IMR-90 (cell line): ENCODE data around the gene KCTD5. TPM values are rescaled to one million over a fixed set of nuclear protein-coding genes. Genes with fewer than 3 reads are reported as not detected.

Source experiments
- ATAC-seq: fragments of 200-7000 bp; cut with Tn5 transposase; 2 replicates; pipeline ENCODE4 v1.9.1; 2020; ENCODE audit warnings: low read depth, mild to moderate bottlenecking, moderate library complexity
- BruUV-seq: library from RNA; stranded (reverse); fragments of 400-500 nt; replicated peaks from 2 replicates; lab custom pipeline; 2021; lab: Mats Ljungman, UMichigan
- CTCF ChIA-PET: fragments of 300-600 bp; formaldehyde crosslinking; extraction: SDS; loops from one replicate; lab custom pipeline; 2021; ENCODE audit warnings: antibody characterized with exemption; lab: Yijun Ruan, JAX
- POLR2A ChIA-PET: fragments of 300-600 bp; sonication (Branson Sonifier 250); formaldehyde crosslinking; loops from one replicate; lab custom pipeline; 2022; ENCODE audit warnings: antibody characterized with exemption; ENCODE audit not compliant: unreplicated experiment; lab: Charles Lee
- DNase-seq: peaks from one replicate; pipeline ENCODE4 v3.0.0; 2013
- H2AFZ ChIP-seq: replicated peaks from 2 replicates; pipeline ENCODE3; 2013; ENCODE audit warnings: low read length, mild to moderate bottlenecking; ENCODE audit not compliant: poor library complexity
- H2AK5ac ChIP-seq: 2 replicates; pipeline ENCODE4 v1.6.1; 2013; ENCODE audit warnings: low read depth, low read length, inconsistent platforms
- H2AK9ac ChIP-seq: replicated peaks from 2 replicates; pipeline ENCODE3; 2013; ENCODE audit warnings: mild to moderate bottlenecking, low read depth, low read length, moderate library complexity; ENCODE audit not compliant: poor library complexity
- H2BK120ac ChIP-seq: 2 replicates; pipeline ENCODE4 v1.6.1; 2013; ENCODE audit warnings: low read depth, low read length, inconsistent platforms
- H2BK15ac ChIP-seq: 3 replicates; pipeline ENCODE4 v1.6.1; 2013; ENCODE audit warnings: low read depth, low read length, inconsistent platforms
- H2BK20ac ChIP-seq: 2 replicates; pipeline ENCODE4 v1.6.1; 2013; ENCODE audit warnings: low read depth, mild to moderate bottlenecking, inconsistent platforms, low read length, moderate library complexity
- H2BK5ac ChIP-seq: 2 replicates; pipeline ENCODE4 v1.6.1; 2013; ENCODE audit warnings: mild to moderate bottlenecking, low read depth, low read length, inconsistent platforms; ENCODE audit not compliant: poor library complexity, severe bottlenecking
- H3K14ac ChIP-seq: replicated peaks from 2 replicates; pipeline ENCODE4 v1.6.1; 2013; ENCODE audit warnings: low read depth, low read length, inconsistent platforms
- H3K18ac ChIP-seq: 2 replicates; pipeline ENCODE4 v1.6.1; 2013; ENCODE audit warnings: low read depth, low read length, control low read depth
- H3K23ac ChIP-seq: 2 replicates; pipeline ENCODE4 v1.6.1; 2013; ENCODE audit warnings: low read depth, low read length, inconsistent platforms
- H3K27ac ChIP-seq: 2 replicates; pipeline ENCODE4 v1.5.1; 2013; ENCODE audit warnings: mild to moderate bottlenecking, control low read depth, low read length; ENCODE audit not compliant: insufficient read depth
- H3K27me3 ChIP-seq: 2 replicates; pipeline ENCODE4 v1.6.1; 2013; ENCODE audit warnings: low read length; ENCODE audit not compliant: control insufficient read depth, insufficient read depth
- H3K36me3 ChIP-seq: 2 replicates; pipeline ENCODE4 v1.6.1; 2013; ENCODE audit warnings: low read length, mixed read lengths; ENCODE audit not compliant: control insufficient read depth, insufficient read depth
- H3K4ac ChIP-seq: 2 replicates; pipeline ENCODE4 v1.6.1; 2013; ENCODE audit warnings: low read depth, low read length, inconsistent platforms
- H3K4me1 ChIP-seq: 2 replicates; pipeline ENCODE4 v1.6.1; 2013; ENCODE audit warnings: low read length, mixed read lengths; ENCODE audit not compliant: control insufficient read depth, insufficient read depth
- H3K4me2 ChIP-seq: 2 replicates; pipeline ENCODE4 v1.6.1; 2013; ENCODE audit warnings: low read depth, mild to moderate bottlenecking, control low read depth, low read length, moderate library complexity
- H3K4me3 ChIP-seq: 2 replicates; pipeline ENCODE4 v1.5.1; 2013; ENCODE audit warnings: low read depth, mild to moderate bottlenecking, control low read depth, low read length, moderate library complexity; ENCODE audit not compliant: insufficient read depth
- H3K56ac ChIP-seq: 2 replicates; pipeline ENCODE4 v1.6.1; 2013; ENCODE audit warnings: low read length, inconsistent platforms; ENCODE audit not compliant: insufficient read depth; ENCODE audit errors: extremely low read depth
- H3K79me1 ChIP-seq, 2 experiments: 2 replicates each; pipeline ENCODE4 v1.6.1; 2013; ENCODE audit warnings: low read length in 2 of 2, inconsistent platforms in 1 of 2, low read depth in 1 of 2
- H3K9ac ChIP-seq: 2 replicates; pipeline ENCODE4 v1.6.1; 2013; ENCODE audit warnings: low read depth, low read length, control low read depth
- H3K9me1 ChIP-seq: 2 replicates; pipeline ENCODE4 v1.6.1; 2013; ENCODE audit warnings: low read length, inconsistent platforms; ENCODE audit not compliant: insufficient read depth
- H3K9me3 ChIP-seq: 2 replicates; pipeline ENCODE4 v1.6.1; 2013; ENCODE audit warnings: low read length; ENCODE audit not compliant: control insufficient read depth, insufficient read depth
- H4K20me1 ChIP-seq: 2 replicates; pipeline ENCODE4 v1.6.1; 2013; ENCODE audit warnings: low read length, inconsistent platforms; ENCODE audit not compliant: insufficient read depth
- H4K5ac ChIP-seq: 2 replicates; pipeline ENCODE4 v1.6.1; 2013; ENCODE audit warnings: mild to moderate bottlenecking, low read depth, low read length, control low read depth
- H4K8ac ChIP-seq, 2 experiments: 2 replicates each; pipeline ENCODE4 v1.6.1; 2013; ENCODE audit warnings: low read depth in 2 of 2, low read length in 2 of 2, control low read depth in 1 of 2, inconsistent platforms in 1 of 2
- H4K91ac ChIP-seq: 2 replicates; pipeline ENCODE4 v1.6.1; 2013; ENCODE audit warnings: low read depth, low read length, inconsistent platforms; ENCODE audit not compliant: insufficient read depth
- BHLHE40 ChIP-seq: fragments of 150-350 bp; IDR thresholded peaks from 2 replicates; pipeline ENCODE4 v1.6.1; 2016; ENCODE audit warnings: mild to moderate bottlenecking, low read depth, low read length
- CEBPB ChIP-seq: IDR thresholded peaks from 2 replicates; pipeline ENCODE4 v1.6.1; 2012; ENCODE audit warnings: low read depth, low read length, improper control_type of control experiment
- CHD1 ChIP-seq: IDR thresholded peaks from 2 replicates; pipeline ENCODE4 v1.6.1; 2012; ENCODE audit warnings: low read depth, low read length, improper control_type of control experiment
- FOS ChIP-seq: fragments of 150-350 bp; IDR thresholded peaks from 2 replicates; pipeline ENCODE4 v1.6.1; 2016; ENCODE audit warnings: low read depth, low read length
- MAFK ChIP-seq: IDR thresholded peaks from 2 replicates; pipeline ENCODE4 v1.6.1; 2012; ENCODE audit warnings: low read depth, low read length, improper control_type of control experiment
- MAZ ChIP-seq: IDR thresholded peaks from 2 replicates; pipeline ENCODE4 v1.6.1; 2012; ENCODE audit warnings: low read depth, mild to moderate bottlenecking, low read length, improper control_type of control experiment, moderate library complexity, borderline replicate concordance
- MXI1 ChIP-seq: IDR thresholded peaks from 2 replicates; pipeline ENCODE4 v1.6.1; 2012; ENCODE audit warnings: low read depth, mild to moderate bottlenecking, low read length, moderate library complexity, borderline replicate concordance
- NFE2L2 ChIP-seq: fragments of 150-350 bp; IDR thresholded peaks from 2 replicates; pipeline ENCODE4 v1.6.1; 2016; ENCODE audit warnings: low read depth, mild to moderate bottlenecking, low read length
- POLR2A ChIP-seq: IDR thresholded peaks from 2 replicates; pipeline ENCODE4 v1.6.1; 2012; ENCODE audit warnings: mild to moderate bottlenecking, low read depth, low read length
- RAD21 ChIP-seq: IDR thresholded peaks from 2 replicates; pipeline ENCODE4 v1.6.1; 2012; ENCODE audit warnings: low read length, improper control_type of control experiment
- RCOR1 ChIP-seq: IDR thresholded peaks from 2 replicates; pipeline ENCODE4 v1.6.1; 2012; ENCODE audit warnings: mild to moderate bottlenecking, low read length, improper control_type of control experiment; ENCODE audit not compliant: insufficient replicate concordance
- RFX5 ChIP-seq: IDR thresholded peaks from 2 replicates; pipeline ENCODE4 v1.8.0; 2012; ENCODE audit warnings: low read depth, mild to moderate bottlenecking, low read length, moderate library complexity
- SMC3 ChIP-seq: fragments of 150-350 bp; IDR thresholded peaks from 2 replicates; pipeline ENCODE4 v1.6.1; 2016; ENCODE audit warnings: low read depth, mild to moderate bottlenecking, antibody characterized with exemption, low read length, moderate library complexity
- WGBS, 2 experiments: methylation state at CpG; one replicate each; pipeline versions ENCODE4 v1.1.5 to v1.1.7; 2013; ENCODE audit warnings: missing lambda C conversion rate in 2 of 2; ENCODE audit not compliant: insufficient read length in 1 of 2; ENCODE audit errors: extremely low coverage in 2 of 2; 5-methylcytosine and 5-hydroxymethylcytosine counted together
- dilution Hi-C: fragments of 300-500 bp; cut with HindIII; formaldehyde crosslinking; loops from one replicate; pipeline ENCODE4 v1.14.3; 2018; ENCODE audit warnings: low sequenced_read_pairs; ENCODE audit not compliant: unreplicated experiment
- in situ Hi-C: fragments of 300-500 bp; cut with MboI; formaldehyde crosslinking; loops from 3 replicates; pipeline ENCODE4 v1.14.3; 2019; ENCODE audit warnings: low sequenced_read_pairs, inconsistent platforms, mixed read lengths
- intact Hi-C: fragments of 100-400 bp; cut with micrococcal nuclease; formaldehyde crosslinking; loops from 2 replicates; pipeline ENCODE4 v1.10.0; 2022
- polyA plus RNA-seq, 3 experiments: library from polyadenylated mRNA; depleted of rRNA; stranded (reverse); fragments of >200 nt; gene quantifications; 2 replicates each; pipeline ENCODE4 v1.2.3, GENCODE V29; 2012; ENCODE audit warnings: low replicate concordance in 1 of 3
- total RNA-seq: library from RNA; depleted of rRNA; stranded (reverse); fragments of >200 nt; gene quantifications from 2 replicates; pipeline ENCODE4 v1.2.3, GENCODE V29; 2012
- TF ChIP-seq, protein P1 (sequence below): conservative IDR thresholded peaks from 2 replicates; pipeline ENCODE4 v1.5.1; 2012; ENCODE audit warnings: mild to moderate bottlenecking, low read depth, low read length, improper control_type of control experiment
- TF ChIP-seq, protein P2 (sequence below): fragments of 150-350 bp; IDR thresholded peaks from 2 replicates; pipeline ENCODE4 v1.6.1; 2017; ENCODE audit warnings: mild to moderate bottlenecking, antibody characterized with exemption, low read length, low read depth
- TF ChIP-seq, protein P3 (sequence below): fragments of 150-350 bp; IDR thresholded peaks from 2 replicates; pipeline ENCODE4 v1.6.1; 2016; ENCODE audit warnings: low read depth, mild to moderate bottlenecking, low read length, moderate library complexity, borderline replicate concordance

The KCTD5 gene
- total and polyA plus RNA-seq, 2 of the 4 experiments (the other 2 are of a cell fraction): 17.2 to 56.2 TPM

DNA sequence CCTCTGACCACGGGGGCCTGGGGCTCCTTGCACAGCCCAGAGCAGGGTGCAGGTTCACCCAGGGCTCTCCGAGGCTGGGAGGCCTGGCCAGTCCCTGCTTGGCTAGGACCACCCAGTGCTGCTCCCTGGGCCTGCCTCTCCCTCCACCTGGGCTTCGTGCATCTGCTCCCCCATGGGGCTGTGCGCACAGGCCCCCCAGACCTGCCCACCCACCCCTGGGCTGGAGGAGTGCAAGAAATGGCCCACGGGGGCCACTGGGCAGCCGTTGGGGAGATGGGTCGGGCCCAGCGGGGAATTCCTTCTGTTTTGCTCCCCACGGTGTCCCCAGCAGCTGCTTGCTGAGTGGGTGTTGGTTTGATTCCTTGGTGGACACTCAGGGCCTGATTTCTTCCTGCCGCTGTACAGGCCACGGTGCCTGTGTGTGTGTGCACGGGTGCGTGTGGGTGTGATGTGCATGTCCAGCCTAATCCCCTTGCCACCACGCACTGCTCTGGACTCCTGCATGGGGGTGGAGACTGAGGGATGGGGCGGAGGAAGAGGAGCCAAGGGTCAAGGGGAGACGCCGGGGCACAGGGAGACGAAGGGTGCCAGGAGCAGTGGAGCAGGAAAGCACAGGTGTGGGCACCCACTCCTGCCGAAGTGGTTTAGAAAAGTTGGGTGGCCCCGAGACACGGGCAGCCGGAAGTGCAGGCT is 29.2 kb downstream of the KCTD5 start:
- no peak for DNase-seq
- H3K4me1 ChIP-seq: no peaks in the 10 kb centered on the region
- BruUV-seq: no TSS peak
- no peak overlapping the region for H4K8ac ChIP-seq
- H3K4me2 ChIP-seq: no peak overlapping the region
- no peak overlapping the region for H2BK20ac ChIP-seq
- H2BK5ac ChIP-seq: no peak overlapping the region
- no peak overlapping the region for H4K5ac ChIP-seq
- no peak overlapping the region for H3K18ac ChIP-seq
- H4K20me1 ChIP-seq: peaks cover 7% of the 10 kb centered on the region
- no peak overlapping the region for H3K56ac ChIP-seq
- CTCF ChIA-PET: no interaction called here
- intact Hi-C loops (no loop called here), dilution Hi-C loops (no loop called here), in situ Hi-C loops (no loop called here)
- no peak overlapping the region for H3K23ac ChIP-seq
- no peak for TF ChIP-seq MXI1
- no peak for TF ChIP-seq FOS
- TF ChIP-seq BHLHE40: no peak
- TF ChIP-seq, protein P1, sequence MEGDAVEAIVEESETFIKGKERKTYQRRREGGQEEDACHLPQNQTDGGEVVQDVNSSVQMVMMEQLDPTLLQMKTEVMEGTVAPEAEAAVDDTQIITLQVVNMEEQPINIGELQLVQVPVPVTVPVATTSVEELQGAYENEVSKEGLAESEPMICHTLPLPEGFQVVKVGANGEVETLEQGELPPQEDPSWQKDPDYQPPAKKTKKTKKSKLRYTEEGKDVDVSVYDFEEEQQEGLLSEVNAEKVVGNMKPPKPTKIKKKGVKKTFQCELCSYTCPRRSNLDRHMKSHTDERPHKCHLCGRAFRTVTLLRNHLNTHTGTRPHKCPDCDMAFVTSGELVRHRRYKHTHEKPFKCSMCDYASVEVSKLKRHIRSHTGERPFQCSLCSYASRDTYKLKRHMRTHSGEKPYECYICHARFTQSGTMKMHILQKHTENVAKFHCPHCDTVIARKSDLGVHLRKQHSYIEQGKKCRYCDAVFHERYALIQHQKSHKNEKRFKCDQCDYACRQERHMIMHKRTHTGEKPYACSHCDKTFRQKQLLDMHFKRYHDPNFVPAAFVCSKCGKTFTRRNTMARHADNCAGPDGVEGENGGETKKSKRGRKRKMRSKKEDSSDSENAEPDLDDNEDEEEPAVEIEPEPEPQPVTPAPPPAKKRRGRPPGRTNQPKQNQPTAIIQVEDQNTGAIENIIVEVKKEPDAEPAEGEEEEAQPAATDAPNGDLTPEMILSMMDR: no peak
- no peak for TF ChIP-seq RCOR1
- TF ChIP-seq MAFK: no peak
- no peak for TF ChIP-seq RFX5
- no peak for TF ChIP-seq NFE2L2
- no peak for TF ChIP-seq CHD1
- no peak for TF ChIP-seq CEBPB
- TF ChIP-seq, protein P2, sequence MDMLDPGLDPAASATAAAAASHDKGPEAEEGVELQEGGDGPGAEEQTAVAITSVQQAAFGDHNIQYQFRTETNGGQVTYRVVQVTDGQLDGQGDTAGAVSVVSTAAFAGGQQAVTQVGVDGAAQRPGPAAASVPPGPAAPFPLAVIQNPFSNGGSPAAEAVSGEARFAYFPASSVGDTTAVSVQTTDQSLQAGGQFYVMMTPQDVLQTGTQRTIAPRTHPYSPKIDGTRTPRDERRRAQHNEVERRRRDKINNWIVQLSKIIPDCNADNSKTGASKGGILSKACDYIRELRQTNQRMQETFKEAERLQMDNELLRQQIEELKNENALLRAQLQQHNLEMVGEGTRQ: no peak
- TF ChIP-seq SMC3: no peak
- TF ChIP-seq, protein P3, sequence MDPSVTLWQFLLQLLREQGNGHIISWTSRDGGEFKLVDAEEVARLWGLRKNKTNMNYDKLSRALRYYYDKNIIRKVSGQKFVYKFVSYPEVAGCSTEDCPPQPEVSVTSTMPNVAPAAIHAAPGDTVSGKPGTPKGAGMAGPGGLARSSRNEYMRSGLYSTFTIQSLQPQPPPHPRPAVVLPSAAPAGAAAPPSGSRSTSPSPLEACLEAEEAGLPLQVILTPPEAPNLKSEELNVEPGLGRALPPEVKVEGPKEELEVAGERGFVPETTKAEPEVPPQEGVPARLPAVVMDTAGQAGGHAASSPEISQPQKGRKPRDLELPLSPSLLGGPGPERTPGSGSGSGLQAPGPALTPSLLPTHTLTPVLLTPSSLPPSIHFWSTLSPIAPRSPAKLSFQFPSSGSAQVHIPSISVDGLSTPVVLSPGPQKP: no peak
- no peak for TF ChIP-seq MAZ
- TF ChIP-seq POLR2A: no peak
- TF ChIP-seq RAD21: no peak
- no peak overlapping the region for H2BK120ac ChIP-seq
- no peak overlapping the region for H3K9ac ChIP-seq
- no peak overlapping the region for H2BK15ac ChIP-seq
- H3K14ac ChIP-seq: no peak overlapping the region
- no peak overlapping the region for H3K27ac ChIP-seq
- peaks cover 16% of the 10 kb centered on the region for H3K36me3 ChIP-seq
- H2AFZ ChIP-seq: no peak overlapping the region
- no peak overlapping the region for H3K4me3 ChIP-seq
- no peak overlapping the region for H4K91ac ChIP-seq
- ATAC-seq: no peak
- no peak overlapping the region for H3K4ac ChIP-seq
- 20% methylated on average over 1 of the region's 22 CpGs; no CpG with 5 or more reads in 1 of the 2 experiments for WGBS, 2 experiments
- H3K79me1 ChIP-seq: no peaks in the 10 kb centered on the region; a peak in 1 of 4 replicates
- no peak overlapping the region for H2AK9ac ChIP-seq
- no peaks in the 10 kb centered on the region for H3K9me3 ChIP-seq
- H3K27me3 ChIP-seq: no peaks in the 10 kb centered on the region
- no peaks in the 10 kb centered on the region for H3K9me1 ChIP-seq
- H2AK5ac ChIP-seq: no peak overlapping the region
- POLR2A ChIA-PET: no interaction called here
